Heart left ventricle (tissue), 16 donors: Measurements from ENCODE around the gene IPO13. TPM values are rescaled to one million over a fixed set of nuclear protein-coding genes. Genes with fewer than 3 reads are reported as not detected.

Source experiments
- ATAC-seq, 4 donors: fragments of 200-7000 bp; cut with Tn5 transposase; one replicate each; pipeline ENCODE4 v1.9.1; 2020 to 2022; ENCODE audit warnings: moderate library complexity in 4 of 4, mild to moderate bottlenecking in 3 of 4, moderate number of reproducible peaks in 1 of 4
- DNase-seq, 5 donors: peaks; one replicate each; pipeline ENCODE4 v3.0.0-alpha.2; 2020
- H3K27ac ChIP-seq, 12 donors: fragments of 200-600 bp; sonication (generic) in 4 of 12; one replicate each; pipeline versions ENCODE4 v1.5.0 to v1.8.0; 2016 to 2022; ENCODE audit warnings: mild to moderate bottlenecking in 2 of 12
- H3K27me3 ChIP-seq, 9 donors: fragments of 200-600 bp; sonication (generic) in 2 of 9; one replicate each; pipeline versions ENCODE4 v1.5.1 to v1.8.0; 2016 to 2022; ENCODE audit warnings: mild to moderate bottlenecking in 3 of 9
- H3K36me3 ChIP-seq, 9 donors: fragments of 200-600 bp; sonication (generic) in 2 of 9; one replicate each; pipeline versions ENCODE4 v1.5.0 to v1.8.0; 2018 to 2022; ENCODE audit warnings: mild to moderate bottlenecking in 2 of 9
- H3K4me1 ChIP-seq, 12 donors: fragments of 200-600 bp; sonication (generic) in 4 of 12; one replicate each; pipeline versions ENCODE4 v1.5.0 to v1.8.0; 2016 to 2022; ENCODE audit warnings: mild to moderate bottlenecking in 3 of 12
- H3K4me3 ChIP-seq, 12 donors: fragments of 200-600 bp; sonication (generic) in 4 of 12; one replicate each; pipeline versions ENCODE4 v1.5.0 to v1.8.0; 2017 to 2022; ENCODE audit warnings: mild to moderate bottlenecking in 9 of 12, moderate library complexity in 4 of 12
- H3K9me3 ChIP-seq, 12 donors: fragments of 200-600 bp; sonication (generic) in 4 of 12; one replicate each; pipeline versions ENCODE4 v1.5.0 to v1.8.0; 2016 to 2022; ENCODE audit warnings: mild to moderate bottlenecking in 1 of 12
- POLR2A ChIP-seq, 2 donors: fragments of 450-650 bp; IDR thresholded peaks; one replicate each; pipeline ENCODE4 v1.6.1; 2017; ENCODE audit warnings: antibody characterized with exemption in 2 of 2, mild to moderate bottlenecking in 2 of 2, moderate library complexity in 2 of 2
- WGBS, 4 donors: extraction: QIAGEN DNeasy Blood & Tissue Kit in 2 of 4; methylation state at CpG; one replicate each; pipeline versions ENCODE4 v1.1.5 to v1.1.7; 2013 to 2018; 5-methylcytosine and 5-hydroxymethylcytosine counted together
- intact Hi-C, 10 donors: fragments of 100-400 bp; cut with DNase I; formaldehyde crosslinking; loops; one replicate each; pipeline versions ENCODE4 v1.11.1 to v1.14.2; 2022
- polyA plus RNA-seq, 2 donors: library from polyadenylated mRNA; stranded (reverse); fragments of 200-250 nt; gene quantifications; one replicate each; pipeline ENCODE4 v1.2.3, GENCODE V29; 2013
- total RNA-seq, 9 donors: library from RNA; depleted of rRNA in 2 of 9; stranded (reverse); fragments of >200 nt in 2 of 9; fragmentation: NEBNext Ultra II Directional in 3 of 9; extraction: Animal tissue kit (Norgen Biotek cat#: 25700) in 3 of 9; gene quantifications; one replicate each; pipeline versions ENCODE4 v1.1.0 to v1.2.4, GENCODE V29; 2016 to 2023
- TF ChIP-seq, protein P1 (sequence below), 12 donors: fragments of 200-600 bp; sonication (generic) in 4 of 12; IDR thresholded peaks; one replicate each; pipeline versions ENCODE4 v1.5.0 to v1.8.0; 2018 to 2022; ENCODE audit warnings: antibody characterized with exemption in 12 of 12, mild to moderate bottlenecking in 5 of 12
- donor health status: ischemic (EF 13 %, LVEDD 7.1; RV severe dilation, severe dysfunction).
- donor health status: healthy with polysubstance abuse.
- donor health status: DM: no; HTN: yes; CAD: no.
- donor health status: DM: no; HTN: no; CAD: no.
- donor health status: ischemic (EF 25% LVEDD 6.9; RV normal size, moderate dysfunction).
- donor health status: ischemic (EF 25% LVEDD 5.7; RV mildly dilated, moderate dysfunction).
- donor health status: healthy.
- donor health status: DM: yes; HTN: yes; CAD: no.
- donor health status: ischemic (EF 35%, LVEDD 5.7; RV mildly dilated, moderate dysfunction).
- donor health status: nonischemic (EF 11% LVEDD 7.7; RV severe dilation, severe dysfunction).
- donor health status: DM: yes; HTN: yes; CAD: no.
- donor health status: PGD.
- donor health status: ischemic (EF 29% LVEDD 5.4; RV normal size, mild dysfunction).
- donor health status: nonischemic (EF 23%, LVEDD 6.1; RV moderate dilation, normal function).

Gene IPO13
- total and polyA plus RNA-seq, 11 donors = 29.9 to 71.0 (median 54.6) TPM

DNA sequence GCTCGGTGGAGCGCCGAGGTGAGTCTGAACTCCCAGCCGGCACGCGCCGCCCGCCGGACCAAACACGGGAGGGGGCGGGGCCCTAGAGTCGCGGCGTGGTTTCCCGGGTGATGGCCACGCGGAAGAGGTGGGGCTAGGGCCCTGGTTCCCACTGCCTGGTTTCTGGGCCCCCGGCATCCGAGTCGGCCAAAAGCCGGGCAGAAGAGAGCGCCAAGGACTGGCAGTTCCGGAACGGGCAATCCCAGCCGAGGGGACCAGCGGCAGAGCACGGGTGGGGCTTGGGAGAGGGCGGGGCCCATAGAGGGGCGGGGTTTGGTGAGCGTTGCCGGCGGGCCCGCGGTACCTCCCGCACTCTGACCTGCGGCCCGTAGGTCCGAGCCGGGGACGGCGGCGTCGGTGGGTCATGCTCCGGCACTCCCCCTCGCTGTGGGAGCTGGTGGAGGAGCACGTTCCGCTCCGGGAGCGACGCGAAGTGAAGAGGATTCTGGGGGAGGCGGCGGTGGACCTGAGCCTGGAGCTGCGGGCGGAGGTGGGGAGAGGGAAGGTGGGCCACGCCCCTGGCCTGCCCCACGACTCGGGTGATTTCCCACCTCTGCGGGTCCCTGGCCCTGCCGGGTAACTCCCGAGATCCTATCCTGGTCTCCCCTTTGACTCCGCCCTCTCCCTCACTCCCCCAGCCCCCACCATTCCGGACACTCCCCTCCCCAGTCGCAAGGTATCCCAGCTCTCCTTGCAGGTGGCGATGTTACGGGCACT is 44.9 kb downstream of the IPO13 start, which contains the start of gene CCDC24:
Gene CCDC24 (plus strand): TSS at position 124 of the 756 bp plus-strand sequence. CDS start 280 bp downstream, at position 404.
- WGBS, 4 donors = 1% methylated on average over 42 to 66 of the region's 66 CpGs
- Histone ChIP-seq H3K27ac (peak within 1 kb of the TSS in 11 of 12 donors; percentile 27 to 80 (median 52)), H3K4me3 (peak within 1 kb of the TSS; percentile 58 to 96 (median 66)), H3K27me3 (no peaks in the 10 kb centered on the region), H3K9me3 (no peaks in the 10 kb centered on the region), H3K4me1 (peaks cover 0 to 24% (median 10%) of the 10 kb centered on the region in 12 donors), H3K36me3 (no peaks in the 10 kb centered on the region)
- TF ChIP-seq, protein P1, sequence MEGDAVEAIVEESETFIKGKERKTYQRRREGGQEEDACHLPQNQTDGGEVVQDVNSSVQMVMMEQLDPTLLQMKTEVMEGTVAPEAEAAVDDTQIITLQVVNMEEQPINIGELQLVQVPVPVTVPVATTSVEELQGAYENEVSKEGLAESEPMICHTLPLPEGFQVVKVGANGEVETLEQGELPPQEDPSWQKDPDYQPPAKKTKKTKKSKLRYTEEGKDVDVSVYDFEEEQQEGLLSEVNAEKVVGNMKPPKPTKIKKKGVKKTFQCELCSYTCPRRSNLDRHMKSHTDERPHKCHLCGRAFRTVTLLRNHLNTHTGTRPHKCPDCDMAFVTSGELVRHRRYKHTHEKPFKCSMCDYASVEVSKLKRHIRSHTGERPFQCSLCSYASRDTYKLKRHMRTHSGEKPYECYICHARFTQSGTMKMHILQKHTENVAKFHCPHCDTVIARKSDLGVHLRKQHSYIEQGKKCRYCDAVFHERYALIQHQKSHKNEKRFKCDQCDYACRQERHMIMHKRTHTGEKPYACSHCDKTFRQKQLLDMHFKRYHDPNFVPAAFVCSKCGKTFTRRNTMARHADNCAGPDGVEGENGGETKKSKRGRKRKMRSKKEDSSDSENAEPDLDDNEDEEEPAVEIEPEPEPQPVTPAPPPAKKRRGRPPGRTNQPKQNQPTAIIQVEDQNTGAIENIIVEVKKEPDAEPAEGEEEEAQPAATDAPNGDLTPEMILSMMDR (IDR thresholded peaks at IDR 0.05) = peak in 1 of 12 donors; percentile 29
- TF ChIP-seq POLR2A (IDR thresholded peaks at IDR 0.05) = peak in 1 of 2 donors; percentile 34
- DNase-seq (peak; percentile 84 to 90 (median 85)), ATAC-seq (peak; percentile 84 to 90 (median 89))
- intact Hi-C loops = no loop called here

DNA sequence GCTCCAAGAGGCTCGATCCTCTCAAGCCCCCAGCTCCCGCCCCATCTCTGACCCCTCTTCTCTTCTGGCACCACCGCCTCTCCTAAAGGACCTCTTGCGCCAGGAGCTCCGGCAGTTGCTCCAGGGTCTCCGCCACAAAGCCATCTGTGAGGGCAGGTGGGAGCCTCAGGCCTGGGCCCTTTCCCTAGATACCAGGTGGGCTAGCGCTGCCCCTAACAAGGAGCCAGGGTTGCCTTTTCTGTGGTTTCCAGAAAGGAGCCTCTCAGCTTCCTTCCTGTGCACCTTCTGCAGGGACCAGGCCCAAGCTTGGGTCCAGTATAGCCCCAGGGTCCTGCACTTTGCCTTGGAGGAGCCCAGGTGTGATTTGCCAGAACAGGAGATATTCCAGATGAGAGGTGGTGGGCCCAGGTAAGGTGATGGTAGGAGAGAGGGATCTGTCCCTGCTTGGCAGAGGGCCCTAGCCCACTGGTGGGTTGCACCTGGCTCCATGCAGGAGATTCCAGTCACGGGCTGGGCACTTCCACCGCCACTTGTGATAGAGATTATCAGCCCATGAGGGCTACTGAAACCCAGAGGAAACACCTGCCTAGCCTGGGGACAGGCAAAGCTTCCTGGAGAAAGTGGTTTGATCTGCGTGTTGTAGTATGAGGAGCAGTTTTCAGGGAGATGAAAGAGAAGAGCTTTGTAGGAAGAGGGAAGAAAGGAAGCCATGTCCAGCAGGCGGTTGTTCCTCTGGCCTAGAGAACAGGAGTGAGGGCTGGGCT is 45.7 kb downstream of the IPO13 start:
- Histone ChIP-seq H3K9me3 (no peaks in the 10 kb centered on the region), H3K27ac (peak overlapping the region in 3 of 12 donors; percentile 52 to 79 (median 57)), H3K4me1 (peaks cover 0 to 27% (median 13%) of the 10 kb centered on the region in 12 donors), H3K27me3 (no peaks in the 10 kb centered on the region), H3K4me3 (peak overlapping the region; percentile 58 to 96 (median 66)), H3K36me3 (no peaks in the 10 kb centered on the region)
- TF ChIP-seq POLR2A (IDR thresholded peaks at IDR 0.05) = no peak
- intact Hi-C loops = no loop called here
- WGBS, 4 donors = 44 to 62% (median 56%) methylated on average over 11 of the region's 11 CpGs
- ATAC-seq (no peak), DNase-seq (no peak)

DNA sequence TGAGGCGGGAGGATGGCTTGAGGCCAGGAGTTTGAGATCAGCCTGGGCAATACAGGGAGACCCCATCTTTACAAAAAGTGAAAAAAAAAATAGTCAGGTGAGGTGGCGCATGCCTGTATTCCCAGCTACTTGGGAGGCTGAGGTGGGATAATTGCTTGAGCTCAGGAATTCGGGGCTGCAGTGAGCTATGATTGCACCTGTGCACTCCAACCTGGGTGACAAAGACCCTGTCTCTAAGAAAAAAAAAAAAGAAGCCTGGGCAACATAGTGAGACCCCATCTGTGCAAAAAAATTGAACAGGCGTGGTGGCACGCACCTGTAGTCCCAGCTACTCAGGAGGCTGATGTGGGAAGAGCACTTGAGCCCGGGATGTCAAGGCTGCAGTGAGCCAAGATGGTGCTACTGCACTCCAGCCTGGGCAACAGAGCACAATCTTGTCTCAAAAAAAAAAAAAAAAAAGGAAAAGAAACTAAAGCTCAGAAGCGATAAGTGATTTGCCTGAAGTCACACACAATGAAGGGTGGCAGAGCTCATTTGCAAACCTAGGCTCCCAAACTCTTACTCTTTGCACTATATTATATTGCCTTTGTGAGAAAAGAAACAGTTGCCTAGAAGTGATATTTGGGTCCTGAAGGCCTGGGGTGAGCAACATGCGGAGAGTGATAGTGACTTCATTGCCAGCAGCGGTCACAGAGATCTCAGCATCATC is 46.6 kb downstream of the IPO13 start:
- TF ChIP-seq, protein P1 (IDR thresholded peaks at IDR 0.05) = no peak
- TF ChIP-seq POLR2A (IDR thresholded peaks at IDR 0.05) = no peak
- Histone ChIP-seq H3K4me1 (peaks cover 0 to 27% (median 13%) of the 10 kb centered on the region in 12 donors), H3K36me3 (no peaks in the 10 kb centered on the region), H3K27ac (no peak overlapping the region), H3K9me3 (no peaks in the 10 kb centered on the region), H3K4me3 (no peak overlapping the region), H3K27me3 (no peaks in the 10 kb centered on the region)
- DNase-seq (no peak), ATAC-seq (no peak)
- WGBS, 4 donors = 91 to 94% (median 91%) methylated on average over 9 of the region's 9 CpGs
- intact Hi-C loops = no loop called here

DNA sequence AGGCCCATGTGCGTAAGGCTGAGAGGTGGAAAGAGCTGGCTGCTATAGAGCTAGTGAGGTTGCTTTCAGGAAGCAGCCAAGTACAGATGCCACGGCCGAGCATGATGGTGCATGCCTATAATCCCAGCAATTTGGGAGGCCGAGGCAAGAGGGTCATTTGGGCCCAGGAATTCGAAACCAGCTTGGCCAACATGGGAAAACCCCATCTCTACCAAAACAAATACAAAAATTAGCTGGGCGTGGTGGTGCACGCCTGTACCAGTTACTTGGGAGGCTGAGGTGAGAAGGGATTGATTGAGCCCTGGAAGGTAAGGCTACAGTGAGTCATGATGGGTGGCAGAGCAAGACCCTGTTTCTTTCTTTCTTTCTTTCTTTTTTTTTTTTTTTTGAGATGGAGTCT is 47.3 kb downstream of the IPO13 start:
- Histone ChIP-seq H3K9me3 (no peaks in the 10 kb centered on the region), H3K4me3 (no peak overlapping the region), H3K27me3 (no peaks in the 10 kb centered on the region), H3K4me1 (peaks cover 0 to 27% (median 13%) of the 10 kb centered on the region in 12 donors), H3K36me3 (no peaks in the 10 kb centered on the region), H3K27ac (no peak overlapping the region)
- DNase-seq (no peak), ATAC-seq (no peak)
- 92 to 94% (median 92%) methylated on average over 7 of the region's 7 CpGs for WGBS, 4 donors
- TF ChIP-seq POLR2A (IDR thresholded peaks at IDR 0.05) = no peak
- TF ChIP-seq, protein P1 (IDR thresholded peaks at IDR 0.05) = no peak
- intact Hi-C loops = no loop called here
